Neural cell (in vitro differentiated cells): ENCODE data around the gene SEMG2. TPM values are rescaled to one million over a fixed set of nuclear protein-coding genes. Genes with fewer than 3 reads are reported as not detected.

ENCODE experiments used
- H2AFZ ChIP-seq: fragments of 200-600, 300-800 bp; sonication (generic), shearing (Covaris generic); 2 replicates; pipeline ENCODE4 v1.6.0; 2014; ENCODE audit warnings: low read depth, mild to moderate bottlenecking, antibody characterized with exemption, low read length, moderate library complexity
- H3F3A ChIP-seq: fragments of 200-600 bp; shearing (Covaris generic); 2 replicates; pipeline ENCODE4 v1.6.1; 2016; ENCODE audit warnings: mild to moderate bottlenecking, moderate library complexity, mixed read lengths, antibody characterized with exemption, low read length; ENCODE audit not compliant: insufficient read depth, poor library complexity, severe bottlenecking
- H3K27ac ChIP-seq: fragments of 200-600, 300-800 bp; sonication (generic), shearing (Covaris generic); 2 replicates; pipeline ENCODE4 v1.5.1; 2014; ENCODE audit warnings: mild to moderate bottlenecking, low read length, moderate library complexity
- H3K27me3 ChIP-seq: fragments of 300-800, 200-600 bp; sonication (generic), shearing (Covaris generic); 2 replicates; pipeline ENCODE4 v1.6.0; 2014; ENCODE audit warnings: mild to moderate bottlenecking, low read depth, low read length, moderate library complexity; ENCODE audit not compliant: insufficient read depth
- H3K36me3 ChIP-seq: fragments of 300-800, 200-600 bp; sonication (generic), shearing (Covaris generic); 2 replicates; pipeline ENCODE4 v1.5.1; 2014; ENCODE audit warnings: mild to moderate bottlenecking, antibody characterized with exemption, low read length, moderate library complexity; ENCODE audit not compliant: insufficient read depth
- H3K4me2 ChIP-seq: fragments of 300-800, 200-600 bp; sonication (generic), shearing (Covaris generic); 2 replicates; pipeline ENCODE4 v1.6.0; 2014; ENCODE audit warnings: mild to moderate bottlenecking, low read length
- H3K4me3 ChIP-seq: fragments of 300-800, 200-600 bp; sonication (generic), shearing (Covaris generic); 2 replicates; pipeline ENCODE4 v1.5.1; 2014; ENCODE audit warnings: mild to moderate bottlenecking, low read length, moderate library complexity
- H3K79me2 ChIP-seq: fragments of 200-600 bp; shearing (Covaris generic); replicated peaks from 2 replicates; pipeline ENCODE4 v1.6.0; 2014; ENCODE audit warnings: mild to moderate bottlenecking, low read length, moderate library complexity; ENCODE audit not compliant: insufficient read depth
- H3K9ac ChIP-seq: fragments of 300-800, 200-600 bp; sonication (generic), shearing (Covaris generic); 2 replicates; pipeline ENCODE4 v1.6.1; 2016; ENCODE audit warnings: mild to moderate bottlenecking, low read length, mixed read lengths
- H3K9me2 ChIP-seq: fragments of 200-600 bp; shearing (Covaris generic); 2 replicates; pipeline ENCODE4 v1.6.1; 2016; ENCODE audit warnings: mild to moderate bottlenecking, low read length, mixed read lengths; ENCODE audit not compliant: insufficient read depth
- H3K9me3 ChIP-seq: fragments of 200-600, 300-800 bp; sonication (generic), shearing (Covaris generic); 2 replicates; pipeline ENCODE4 v1.6.1; 2016; ENCODE audit warnings: mild to moderate bottlenecking, mixed run types, low read length, moderate library complexity, mixed read lengths
- H4K20me1 ChIP-seq: fragments of 200-600 bp; shearing (Covaris generic); 2 replicates; pipeline ENCODE4 v1.6.1; 2016; ENCODE audit warnings: mild to moderate bottlenecking, mixed run types; ENCODE audit not compliant: insufficient read depth
- CTCF ChIP-seq: fragments of 450-650 bp; IDR thresholded peaks from 2 replicates; pipeline ENCODE4 v1.5.1; 2014; ENCODE audit warnings: antibody characterized with exemption, mild to moderate bottlenecking, moderate library complexity; ENCODE audit not compliant: poor library complexity, severe bottlenecking
- EP300 ChIP-seq: fragments of 450-650 bp; conservative IDR thresholded peaks from 2 replicates; pipeline ENCODE4 v1.6.1; 2014; ENCODE audit warnings: antibody characterized with exemption, mild to moderate bottlenecking, moderate library complexity; ENCODE audit not compliant: poor library complexity, severe bottlenecking
- EZH2 ChIP-seq: fragments of 200-600, 300-800 bp; shearing (Covaris generic), sonication (generic); IDR thresholded peaks from 2 replicates; pipeline ENCODE4 v1.6.1; 2014; ENCODE audit warnings: antibody characterized with exemption, low read length, borderline replicate concordance, mild to moderate bottlenecking; ENCODE audit not compliant: insufficient read depth, poor library complexity, severe bottlenecking
- MXI1 ChIP-seq: fragments of 450-650 bp; conservative IDR thresholded peaks from 2 replicates; pipeline ENCODE4 v1.6.1; 2014; ENCODE audit warnings: antibody characterized with exemption, mild to moderate bottlenecking; ENCODE audit not compliant: poor library complexity, severe bottlenecking
- POLR2AphosphoS5 ChIP-seq: IDR thresholded peaks from 2 replicates; pipeline ENCODE4 v1.6.1; 2012
- RAD21 ChIP-seq: fragments of 450-650 bp; conservative IDR thresholded peaks from 2 replicates; pipeline ENCODE4 v1.6.1; 2014; ENCODE audit warnings: antibody characterized with exemption, mild to moderate bottlenecking, moderate library complexity
- REST ChIP-seq: IDR thresholded peaks from 2 replicates; pipeline ENCODE4 v1.6.1; 2012; ENCODE audit warnings: borderline replicate concordance
- SMC3 ChIP-seq: fragments of 450-650 bp; conservative IDR thresholded peaks from 2 replicates; pipeline ENCODE4 v1.6.1; 2014; ENCODE audit warnings: antibody characterized with exemption, mild to moderate bottlenecking, moderate library complexity; ENCODE audit not compliant: poor library complexity
- TAF1 ChIP-seq: IDR thresholded peaks from 2 replicates; pipeline ENCODE4 v1.6.1; 2012; ENCODE audit warnings: low read depth
- polyA plus RNA-seq: library from polyadenylated mRNA; depleted of rRNA; stranded (reverse); fragments of >200 nt; gene quantifications from 2 replicates; pipeline ENCODE4 v1.2.3, GENCODE V29; 2014

The SEMG2 gene
- polyA plus RNA-seq, 1 donor from 2014 or later: not detected

- Histone ChIP-seq H3K9me2 (no peaks in the 10 kb centered on the region), H2AFZ (no peak overlapping the region), H3K27ac (no peak overlapping the region), H3K36me3 (no peaks in the 10 kb centered on the region), H3K79me2 (no peaks in the 10 kb centered on the region), H3K4me2 (no peak overlapping the region), H3F3A (no peaks in the 10 kb centered on the region), H4K20me1 (no peaks in the 10 kb centered on the region), H3K27me3 (no peaks in the 10 kb centered on the region), H3K9ac (no peak overlapping the region), H3K4me3 (no peak overlapping the region), H3K9me3 (no peaks in the 10 kb centered on the region)
- no peak for TF ChIP-seq EP300
- no peak for TF ChIP-seq REST
- no peak for TF ChIP-seq RAD21
- TF ChIP-seq TAF1: no peak
- no peak for TF ChIP-seq MXI1
- no peak for TF ChIP-seq CTCF
- no peak for TF ChIP-seq SMC3
- TF ChIP-seq POLR2AphosphoS5: no peak
- no peak for TF ChIP-seq EZH2
Measured at GRCh38 chr20:45266977-45267376, 45.8 kb downstream of the SEMG2 start.

- Histone ChIP-seq H4K20me1 (no peaks in the 10 kb centered on the region), H3F3A (no peaks in the 10 kb centered on the region), H3K36me3 (no peaks in the 10 kb centered on the region), H2AFZ (no peak overlapping the region), H3K79me2 (no peaks in the 10 kb centered on the region), H3K27ac (no peak overlapping the region), H3K9ac (no peak overlapping the region), H3K27me3 (no peaks in the 10 kb centered on the region), H3K4me2 (no peak overlapping the region), H3K9me3 (no peaks in the 10 kb centered on the region), H3K9me2 (no peaks in the 10 kb centered on the region), H3K4me3 (no peak overlapping the region)
- TF ChIP-seq EP300: no peak
- TF ChIP-seq TAF1: no peak
- TF ChIP-seq EZH2: no peak
- no peak for TF ChIP-seq REST
- TF ChIP-seq SMC3: no peak
- no peak for TF ChIP-seq POLR2AphosphoS5
- TF ChIP-seq CTCF: no peak
- TF ChIP-seq MXI1: no peak
- no peak for TF ChIP-seq RAD21
Measured at GRCh38 chr20:45268531-45268930, 47.4 kb downstream of the SEMG2 start.
